Astrocyte (in vitro differentiated cells and primary cell): ENCODE results near the gene GPR153. TPM values are rescaled to one million over a fixed set of nuclear protein-coding genes. Genes with fewer than 3 reads are reported as not detected.

ENCODE experiments used
- DNase-seq: peaks from one replicate; pipeline ENCODE4 v3.0.0-alpha.2; 2010; ENCODE audit warnings: low read depth
- FAIRE-seq: peaks from 2 replicates; lab custom pipeline; 2011; peaks lifted over from hg19 to GRCh38; lab: Jason Lieb, UNC
- H2AFZ ChIP-seq: 2 replicates; pipeline ENCODE4 v1.6.0; 2012; ENCODE audit warnings: low read depth, low read length, inconsistent platforms
- H3K27ac ChIP-seq: 2 replicates; pipeline ENCODE4 v1.5.1; 2011; ENCODE audit warnings: low read depth, low read length, inconsistent platforms
- H3K27me3 ChIP-seq: 2 replicates; pipeline ENCODE4 v1.6.0; 2011; ENCODE audit warnings: low read length, inconsistent platforms; ENCODE audit not compliant: insufficient read depth
- H3K36me3 ChIP-seq: 2 replicates; pipeline ENCODE4 v1.5.1; 2011; ENCODE audit warnings: low read length, inconsistent platforms; ENCODE audit not compliant: insufficient read depth
- H3K4me1 ChIP-seq: 2 replicates; pipeline ENCODE4 v1.5.1; 2011; ENCODE audit warnings: low read length, inconsistent platforms; ENCODE audit not compliant: insufficient read depth
- H3K4me2 ChIP-seq: 2 replicates; pipeline ENCODE4 v1.6.0; 2012; ENCODE audit warnings: low read length, inconsistent platforms
- H3K4me3 ChIP-seq: 2 replicates; pipeline ENCODE4 v1.5.1; 2011; ENCODE audit warnings: low read depth, mild to moderate bottlenecking, low read length, inconsistent platforms; ENCODE audit not compliant: insufficient read depth
- H3K79me2 ChIP-seq: 2 replicates; pipeline ENCODE4 v1.6.0; 2012; ENCODE audit warnings: mild to moderate bottlenecking, low read length, inconsistent platforms; ENCODE audit not compliant: insufficient read depth
- H3K9ac ChIP-seq: 2 replicates; pipeline ENCODE4 v1.6.0; 2012; ENCODE audit warnings: mild to moderate bottlenecking, low read length, inconsistent platforms
- H3K9me3 ChIP-seq: 2 replicates; pipeline ENCODE4 v1.5.1; 2012; ENCODE audit warnings: low read depth, mild to moderate bottlenecking, low read length, inconsistent platforms; ENCODE audit not compliant: insufficient read depth
- H4K20me1 ChIP-seq: 2 replicates; pipeline ENCODE4 v1.6.0; 2012; ENCODE audit warnings: low read length, inconsistent platforms; ENCODE audit not compliant: insufficient read depth
- H3K27ac Mint-ChIP-seq: one replicate; pipeline ENCODE4 v1.8.0; 2021; ENCODE audit warnings: mild to moderate bottlenecking, mixed read lengths; ENCODE audit not compliant: unreplicated experiment
- H3K27me3 Mint-ChIP-seq: one replicate; pipeline ENCODE4 v1.8.0; 2021; ENCODE audit warnings: low read depth, mixed read lengths; ENCODE audit not compliant: unreplicated experiment
- H3K36me3 Mint-ChIP-seq: one replicate; pipeline ENCODE4 v1.8.0; 2021; ENCODE audit warnings: low read depth, mixed read lengths; ENCODE audit not compliant: unreplicated experiment
- H3K4me1 Mint-ChIP-seq: one replicate; pipeline ENCODE4 v1.8.0; 2021; ENCODE audit warnings: low read depth, mixed read lengths; ENCODE audit not compliant: unreplicated experiment
- H3K4me3 Mint-ChIP-seq: one replicate; pipeline ENCODE4 v1.8.0; 2021; ENCODE audit warnings: mild to moderate bottlenecking, moderate library complexity, mixed read lengths; ENCODE audit not compliant: unreplicated experiment
- H3K9me3 Mint-ChIP-seq: one replicate; pipeline ENCODE4 v1.8.0; 2021; ENCODE audit warnings: mild to moderate bottlenecking, mixed read lengths; ENCODE audit not compliant: unreplicated experiment
- CTCF ChIP-seq: IDR thresholded peaks from 2 replicates; pipeline ENCODE4 v1.5.1; 2011; ENCODE audit warnings: low read depth, mild to moderate bottlenecking, inconsistent platforms, low read length, moderate library complexity; ENCODE audit not compliant: insufficient read depth
- EZH2 ChIP-seq: IDR thresholded peaks from 2 replicates; pipeline ENCODE4 v1.6.1; 2012; ENCODE audit warnings: mild to moderate bottlenecking, low read length, inconsistent platforms; ENCODE audit not compliant: insufficient read depth
- total RNA-seq: library from RNA; stranded (reverse); gene quantifications from 2 replicates; pipeline ENCODE4 v1.2.1, GENCODE V29; 2021

GPR153 gene
- total RNA-seq, 1 donor from 2014 or later = 3.0 TPM

- no peak for FAIRE-seq
- H3K27ac Mint-ChIP-seq = no peak overlapping the region
- H3K36me3 ChIP-seq = peaks cover 7% of the 10 kb centered on the region
- no peaks in the 10 kb centered on the region for H3K79me2 ChIP-seq
- no peak overlapping the region for H3K4me3 Mint-ChIP-seq
- H3K27me3 Mint-ChIP-seq = peaks cover 8% of the 10 kb centered on the region
- no peak overlapping the region for H3K27ac ChIP-seq
- peaks cover 26% of the 10 kb centered on the region for H4K20me1 ChIP-seq
- no peak for DNase-seq
- TF ChIP-seq CTCF = no peak
- peaks cover 3% of the 10 kb centered on the region for H3K4me1 Mint-ChIP-seq
- H3K9me3 ChIP-seq = no peaks in the 10 kb centered on the region
- H3K4me1 ChIP-seq = peaks cover 15% of the 10 kb centered on the region
- H3K27me3 ChIP-seq = no peaks in the 10 kb centered on the region
- no peak overlapping the region for H3K9ac ChIP-seq
- H3K4me2 ChIP-seq = no peak overlapping the region
- H3K9me3 Mint-ChIP-seq = no peaks in the 10 kb centered on the region
- H2AFZ ChIP-seq = no peak overlapping the region
- H3K4me3 ChIP-seq = no peak overlapping the region
- peaks cover 17% of the 10 kb centered on the region for H3K36me3 Mint-ChIP-seq
Observed at GRCh38 chr1:6211731-6212130, 49.2 kb downstream of the GPR153 start.

GRCh38 chr1:6210591-6211355 lies 50.1 kb downstream of the GPR153 start:
- H3K4me3 Mint-ChIP-seq = no peak overlapping the region

More at GRCh38 chr1:6210591-6211355, 50.1 kb downstream of the GPR153 start:
- H3K27ac ChIP-seq = no peak overlapping the region
- FAIRE-seq (no peak), DNase-seq (no peak)
- peaks cover 20% of the 10 kb centered on the region for H3K4me1 ChIP-seq
- no peaks in the 10 kb centered on the region for H3K27me3 ChIP-seq
- H4K20me1 ChIP-seq = peaks cover 27% of the 10 kb centered on the region
- Mint-ChIP-seq H3K9me3 (no peaks in the 10 kb centered on the region), H3K27me3 (peaks cover 8% of the 10 kb centered on the region), H3K36me3 (peaks cover 14% of the 10 kb centered on the region), H3K4me1 (peaks cover 3% of the 10 kb centered on the region), H3K27ac (no peak overlapping the region)
- peaks cover 7% of the 10 kb centered on the region for H3K36me3 ChIP-seq
- no peaks in the 10 kb centered on the region for H3K9me3 ChIP-seq
- TF ChIP-seq EZH2 = no peak
- no peak for TF ChIP-seq CTCF
- H3K4me2 ChIP-seq = no peak overlapping the region
- H3K4me3 ChIP-seq = no peak overlapping the region
- no peak overlapping the region for H2AFZ ChIP-seq
- H3K79me2 ChIP-seq = no peaks in the 10 kb centered on the region
- no peak overlapping the region for H3K9ac ChIP-seq
